GM18505 (cell line): ENCODE measurements around the gene DCAF11.
"Not testable (repeated sequence)": the region's sequence is repeated elsewhere in the genome, so short reads cannot be mapped to it uniquely, and the experiment has no call there.

Experiments used
- ATAC-seq: cut with Tn5 transposase; IDR thresholded peaks from one replicate; pipeline ENCODE4 v1.9.1; 2021; ENCODE audit not compliant: unreplicated experiment
- POLR2A ChIP-seq: IDR thresholded peaks from 4 replicates; pipeline ENCODE4 v1.6.1; 2011; ENCODE audit warnings: borderline replicate concordance; ENCODE audit not compliant: insufficient read depth, insufficient read length; ENCODE audit errors: extremely low read depth

Gene DCAF11

GRCh38 chr14:24096545-24097181 is 17.9 kb upstream of the DCAF11 start:
- no peak for TF ChIP-seq POLR2A
- ATAC-seq, result no peak

- TF ChIP-seq POLR2A, result no peak
- ATAC-seq, result no peak
Measured at GRCh38 chr14:24098229-24098926, 16.2 kb upstream of the DCAF11 start.

- no peak for ATAC-seq
- TF ChIP-seq POLR2A, result no peak
Measured at GRCh38 chr14:24098927-24099813, 15.4 kb upstream of the DCAF11 start.

- no peak for ATAC-seq
- no peak for TF ChIP-seq POLR2A
Measured at GRCh38 chr14:24100197-24100981, 14.2 kb upstream of the DCAF11 start.

- no peak for ATAC-seq
- peak; percentile 22 for TF ChIP-seq POLR2A
Measured at GRCh38 chr14:24100982-24101494, 13.5 kb upstream of the DCAF11 start.

GRCh38 chr14:24102357-24103048 is 12.1 kb upstream of the DCAF11 start:
- no peak for ATAC-seq
- peak; percentile 0 for TF ChIP-seq POLR2A

- no peak for TF ChIP-seq POLR2A
- no peak for ATAC-seq
Measured at GRCh38 chr14:24103451-24103850, 11.1 kb upstream of the DCAF11 start.

GRCh38 chr14:24105609-24106239 is 8.9 kb upstream of the DCAF11 start:
- ATAC-seq, result not testable (repeated sequence)

GRCh38 chr14:24106672-24107271 is 7.8 kb upstream of the DCAF11 start:
- TF ChIP-seq POLR2A, result no peak
- no peak for ATAC-seq

- TF ChIP-seq POLR2A, result no peak
- ATAC-seq, result no peak
Measured at GRCh38 chr14:24108336-24108874, 6.2 kb upstream of the DCAF11 start.

GRCh38 chr14:24110060-24110459 is 4.5 kb upstream of the DCAF11 start:
- no peak for ATAC-seq

GRCh38 chr14:24110523-24110922 is 4.1 kb upstream of the DCAF11 start:
- no peak for TF ChIP-seq POLR2A
- ATAC-seq, result no peak

More at GRCh38 chr14:24110060-24110459, 4.5 kb upstream of the DCAF11 start:
- TF ChIP-seq POLR2A, result no peak

- TF ChIP-seq POLR2A, result no peak
- ATAC-seq, result no peak
Measured at GRCh38 chr14:24113379-24113800, 1.2 kb upstream of the DCAF11 start.
